ENCODE measurements around the gene ATP1A2. TPM values are rescaled to one million over a fixed set of nuclear protein-coding genes. Genes with fewer than 3 reads are reported as not detected.

Gene ATP1A2
- total and polyA plus RNA-seq, 2 donors (not counting 3 experiments of a cell fraction or from before 2014, with no cell fraction given) = not detected

DNA sequence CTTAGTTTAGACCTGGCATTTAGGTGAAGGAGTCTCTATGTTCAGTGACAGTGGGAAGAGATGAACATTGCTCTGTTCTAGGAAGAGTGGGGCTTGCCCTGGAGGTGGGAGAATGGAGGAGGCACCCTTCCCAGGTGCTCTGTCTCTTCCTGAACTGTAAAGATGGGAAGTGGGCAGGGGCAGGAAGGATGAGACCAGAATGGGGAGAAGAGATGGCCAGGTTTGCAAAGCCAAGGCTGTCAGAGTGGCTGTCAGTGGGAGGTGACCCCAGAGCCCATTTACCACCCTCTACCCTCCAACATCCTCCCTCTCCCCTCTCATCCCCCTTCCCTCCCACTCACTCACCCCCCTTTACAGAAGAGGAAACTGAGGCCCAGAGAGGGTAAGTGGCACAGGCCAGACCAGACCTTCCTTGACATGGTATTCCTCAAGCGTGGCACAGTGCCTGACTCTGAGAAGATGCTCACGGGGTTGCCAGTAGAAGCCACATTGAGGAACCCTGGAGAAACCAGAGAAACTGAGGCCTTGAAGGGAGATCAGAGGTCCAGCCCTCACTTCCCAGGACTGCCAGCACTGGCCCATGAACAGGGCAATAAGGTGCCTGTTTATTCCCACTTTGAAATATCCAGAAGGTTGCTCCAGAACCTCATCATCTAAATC is 15.7 kb upstream of the ATP1A2 start:
- Histone ChIP-seq H4K20me1 (replicated peaks; ENCODE audit: control insufficient read depth, extremely low read depth, insufficient read depth, low read length) (no peaks in the 10 kb centered on the region), H3K4me2 (ENCODE audit: insufficient read depth, low read length) (no peak overlapping the region), H3K9me3 (replicated peaks; ENCODE audit: control insufficient read depth, insufficient read depth, low read length) (no peaks in the 10 kb centered on the region), H2AFZ (ENCODE audit: low read depth, low read length) (no peak overlapping the region), H3K9me1 (replicated peaks; ENCODE audit: control insufficient read depth, extremely low read depth, insufficient read depth, low read length) (no peaks in the 10 kb centered on the region), H3K4me3 (replicated peaks in 1 of 3; ENCODE audit: insufficient read depth in 1 of 3, low read depth in 1 of 3, low read length in 3 of 3) (no peak overlapping the region), H3K27ac (ENCODE audit: insufficient read depth, low read depth, low read length) (no peak overlapping the region), H3K36me3 (ENCODE audit: control insufficient read depth in 2 of 2, extremely low read depth in 1 of 2, insufficient read depth in 2 of 2, low read length in 2 of 2) (no peaks in the 10 kb centered on the region), H3K79me2 (ENCODE audit: control insufficient read depth, insufficient read depth, low read length) (no peaks in the 10 kb centered on the region), H3K9ac (replicated peaks; ENCODE audit: extremely low read depth, insufficient read depth, low read length) (no peak overlapping the region), H3K4me1 (ENCODE audit: control insufficient read depth, extremely low read depth, insufficient read depth, low read length) (peaks cover 7% of the 10 kb centered on the region), H3K27me3 (ENCODE audit: control insufficient read depth in 2 of 2, insufficient read depth in 2 of 2, low read length in 2 of 2) (peaks cover 14 to 22% of the 10 kb centered on the region in 2 experiments)
- dilution Hi-C loops (cut with MboI; ENCODE audit: extremely low pct_ligation_motif_present, low sequenced_read_pairs) (no loop called here), intact Hi-C loops (cut with micrococcal nuclease) (loop anchor here (5.0 to 10.0 kb wide), 2 partner anchors 163 to 505 kb away; no protein-coding TSS in a partner anchor)
- TF ChIP-seq, protein P1, sequence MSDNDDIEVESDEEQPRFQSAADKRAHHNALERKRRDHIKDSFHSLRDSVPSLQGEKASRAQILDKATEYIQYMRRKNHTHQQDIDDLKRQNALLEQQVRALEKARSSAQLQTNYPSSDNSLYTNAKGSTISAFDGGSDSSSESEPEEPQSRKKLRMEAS (IDR thresholded peaks at IDR 0.05; ENCODE audit: insufficient read depth, insufficient read length) = no peak
- TF ChIP-seq FOS (IDR thresholded peaks at IDR 0.05; ENCODE audit: borderline replicate concordance, insufficient read depth, low read length) (no peak), MYC (IDR thresholded peaks at IDR 0.05; ENCODE audit: low read depth, low read length) (no peak), EZH2 (IDR thresholded peaks at IDR 0.05; ENCODE audit: borderline replicate concordance, low read depth, low read length, severe bottlenecking) (no peak), GATA2 (IDR thresholded peaks at IDR 0.05; ENCODE audit: insufficient read depth, insufficient read length, low read depth, low read length) (no peak), POLR2AphosphoS5 (IDR thresholded peaks at IDR 0.05; ENCODE audit: insufficient read depth, low read depth, low read length) (no peak), JUN (IDR thresholded peaks at IDR 0.05; ENCODE audit: borderline replicate concordance, insufficient read depth, insufficient read length, low read depth) (no peak), POLR2A (IDR thresholded peaks at IDR 0.05; ENCODE audit: low read depth, low read length) (no peak)
- TF ChIP-seq, protein P2, sequence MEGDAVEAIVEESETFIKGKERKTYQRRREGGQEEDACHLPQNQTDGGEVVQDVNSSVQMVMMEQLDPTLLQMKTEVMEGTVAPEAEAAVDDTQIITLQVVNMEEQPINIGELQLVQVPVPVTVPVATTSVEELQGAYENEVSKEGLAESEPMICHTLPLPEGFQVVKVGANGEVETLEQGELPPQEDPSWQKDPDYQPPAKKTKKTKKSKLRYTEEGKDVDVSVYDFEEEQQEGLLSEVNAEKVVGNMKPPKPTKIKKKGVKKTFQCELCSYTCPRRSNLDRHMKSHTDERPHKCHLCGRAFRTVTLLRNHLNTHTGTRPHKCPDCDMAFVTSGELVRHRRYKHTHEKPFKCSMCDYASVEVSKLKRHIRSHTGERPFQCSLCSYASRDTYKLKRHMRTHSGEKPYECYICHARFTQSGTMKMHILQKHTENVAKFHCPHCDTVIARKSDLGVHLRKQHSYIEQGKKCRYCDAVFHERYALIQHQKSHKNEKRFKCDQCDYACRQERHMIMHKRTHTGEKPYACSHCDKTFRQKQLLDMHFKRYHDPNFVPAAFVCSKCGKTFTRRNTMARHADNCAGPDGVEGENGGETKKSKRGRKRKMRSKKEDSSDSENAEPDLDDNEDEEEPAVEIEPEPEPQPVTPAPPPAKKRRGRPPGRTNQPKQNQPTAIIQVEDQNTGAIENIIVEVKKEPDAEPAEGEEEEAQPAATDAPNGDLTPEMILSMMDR (IDR thresholded peaks at IDR 0.05; ENCODE audit: extremely low read depth in 1 of 2, insufficient read depth in 1 of 2, low read depth in 1 of 2, low read length in 2 of 2) = no peak
- no TSS peak for BruUV-seq (replicated peaks)
- ChIA-PET CTCF (interaction anchor here (0.8 to 7.1 kb wide), 12 partner anchors 14 to 279 kb away, joined by 3 to 145 read pairs (median 15); partner anchors contain the start of gene PEX19), POLR2A (interaction anchor here (0.6 kb wide), 1 partner anchor 1906 kb away, joined by 10 read pairs; no protein-coding TSS in a partner anchor)
- FAIRE-seq = no peak
- no peak for DNase-seq (ENCODE audit: low read depth, low spot score)

Data from endothelial cell of umbilical vein (primary cell).